H9 (cell line): ENCODE data around the gene TNFRSF4. TPM values are rescaled to one million over a fixed set of nuclear protein-coding genes. Genes with fewer than 3 reads are reported as not detected.

Experiments used
- DNase-seq: peaks from one replicate; pipeline ENCODE4 v3.0.0-alpha.2; 2017
- H2AFZ ChIP-seq: one replicate; pipeline ENCODE4 v1.6.1; 2013; ENCODE audit warnings: mild to moderate bottlenecking, low read length, control low read depth, moderate library complexity
- H2AK5ac ChIP-seq: 2 replicates; pipeline ENCODE4 v1.6.1; 2013; ENCODE audit warnings: low read length, control low read depth, mixed read lengths; ENCODE audit not compliant: insufficient read length
- H2BK120ac ChIP-seq: one replicate; pipeline ENCODE4 v1.6.1; 2013; ENCODE audit warnings: low read depth, mild to moderate bottlenecking, low read length, control low read depth, inconsistent platforms; ENCODE audit not compliant: poor library complexity, severe bottlenecking
- H2BK12ac ChIP-seq: 2 replicates; pipeline ENCODE4 v1.6.1; 2013; ENCODE audit warnings: low read length, control low read depth, mixed read lengths, low read depth; ENCODE audit not compliant: insufficient read length
- H2BK15ac ChIP-seq: 2 replicates; pipeline ENCODE4 v1.6.1; 2013; ENCODE audit warnings: low read depth, low read length, control low read depth
- H2BK20ac ChIP-seq: one replicate; pipeline ENCODE4 v1.6.1; 2013; ENCODE audit warnings: low read depth, mild to moderate bottlenecking, low read length, control low read depth, inconsistent platforms; ENCODE audit not compliant: poor library complexity, severe bottlenecking
- H2BK5ac ChIP-seq: 2 replicates; pipeline ENCODE4 v1.6.1; 2013; ENCODE audit warnings: low read length, control low read depth, mixed read lengths; ENCODE audit not compliant: insufficient read length
- H3K14ac ChIP-seq: 2 replicates; pipeline ENCODE4 v1.6.1; 2013; ENCODE audit warnings: low read length, control low read depth; ENCODE audit not compliant: insufficient read depth
- H3K18ac ChIP-seq: 2 replicates; pipeline ENCODE4 v1.6.1; 2013; ENCODE audit warnings: low read depth, mild to moderate bottlenecking, mixed read lengths, low read length, control low read depth; ENCODE audit not compliant: insufficient read length
- H3K23ac ChIP-seq: 2 replicates; pipeline ENCODE4 v1.6.1; 2013; ENCODE audit warnings: low read length, control low read depth, mixed read lengths, low read depth; ENCODE audit not compliant: insufficient read length
- H3K23me2 ChIP-seq: 2 replicates; pipeline ENCODE4 v1.6.1; 2013; ENCODE audit warnings: low read depth, mild to moderate bottlenecking, mixed read lengths, low read length, control low read depth; ENCODE audit not compliant: insufficient read length, poor library complexity, severe bottlenecking
- H3K27ac ChIP-seq: 2 replicates; pipeline ENCODE4 v1.5.1; 2013; ENCODE audit warnings: low read length, control low read depth, mixed read lengths, low read depth; ENCODE audit not compliant: insufficient read length
- H3K27me3 ChIP-seq: 2 replicates; pipeline ENCODE4 v1.6.1; 2013; ENCODE audit warnings: low read length, control low read depth, inconsistent platforms; ENCODE audit not compliant: insufficient read depth
- H3K4ac ChIP-seq: 2 replicates; pipeline ENCODE4 v1.6.1; 2013; ENCODE audit warnings: low read depth, mild to moderate bottlenecking, control low read depth, inconsistent platforms, low read length, moderate library complexity
- H3K4me1 ChIP-seq: 2 replicates; pipeline ENCODE4 v1.6.1; 2013; ENCODE audit warnings: low read length, control low read depth, inconsistent platforms; ENCODE audit not compliant: insufficient read depth
- H3K4me2 ChIP-seq: 2 replicates; pipeline ENCODE4 v1.6.1; 2013; ENCODE audit warnings: low read length, control low read depth, mixed read lengths; ENCODE audit not compliant: insufficient read length, insufficient read depth
- H3K56ac ChIP-seq: 2 replicates; pipeline ENCODE4 v1.6.1; 2013; ENCODE audit warnings: low read depth, mild to moderate bottlenecking, mixed read lengths, low read length, control low read depth; ENCODE audit not compliant: insufficient read length
- H3K79me1 ChIP-seq: 2 replicates; pipeline ENCODE4 v1.6.1; 2013; ENCODE audit warnings: low read depth, mild to moderate bottlenecking, moderate library complexity, low read length, control low read depth, inconsistent platforms; ENCODE audit not compliant: insufficient read depth, poor library complexity, severe bottlenecking
- H3K79me2 ChIP-seq: 2 replicates; pipeline ENCODE4 v1.6.1; 2013; ENCODE audit warnings: low read length, control low read depth, inconsistent platforms; ENCODE audit not compliant: insufficient read depth
- H3K9ac ChIP-seq: 2 replicates; pipeline ENCODE4 v1.6.1; 2013; ENCODE audit warnings: low read length, control low read depth, mixed read lengths; ENCODE audit not compliant: insufficient read length; ENCODE audit errors: extremely low read depth
- H3K9me3 ChIP-seq: one replicate; pipeline ENCODE4 v1.6.1; 2013; ENCODE audit warnings: low read depth, low read length, inconsistent platforms; ENCODE audit not compliant: control insufficient read depth
- H3T11ph ChIP-seq: one replicate; pipeline ENCODE4 v1.6.1; 2013; ENCODE audit warnings: mild to moderate bottlenecking, low read length, control low read depth, inconsistent platforms
- H4K20me1 ChIP-seq: one replicate; pipeline ENCODE4 v1.6.1; 2013; ENCODE audit not compliant: control insufficient read depth, insufficient read length, insufficient read depth
- H4K5ac ChIP-seq: 2 replicates; pipeline ENCODE4 v1.6.1; 2013; ENCODE audit warnings: low read depth, mild to moderate bottlenecking, mixed read lengths, low read length, control low read depth; ENCODE audit not compliant: insufficient read length
- H4K8ac ChIP-seq: replicated peaks from 2 replicates; pipeline ENCODE4 v1.6.1; 2013; ENCODE audit warnings: low read length, control low read depth, mixed read lengths, low read depth; ENCODE audit not compliant: insufficient read length
- H4K91ac ChIP-seq: 2 replicates; pipeline ENCODE4 v1.6.1; 2013; ENCODE audit warnings: low read depth, mild to moderate bottlenecking, moderate library complexity, mixed read lengths, low read length, control low read depth; ENCODE audit not compliant: insufficient read length
- H3K27ac Mint-ChIP-seq, 3 experiments: 2 replicates in 2 of 3; 3 replicates in 1 of 3; pipeline ENCODE4 v1.8.0; 2020 to 2021; ENCODE audit warnings: mixed read lengths in 3 of 3, mild to moderate bottlenecking in 1 of 3, moderate library complexity in 1 of 3
- H3K27me3 Mint-ChIP-seq: 2 replicates; pipeline ENCODE4 v1.8.0; 2021; ENCODE audit warnings: low read depth, mild to moderate bottlenecking, moderate library complexity, mixed read lengths
- H3K36me3 Mint-ChIP-seq, 3 experiments: 2 replicates in 2 of 3; 3 replicates in 1 of 3; pipeline ENCODE4 v1.8.0; 2020 to 2021; ENCODE audit warnings: low read depth in 3 of 3, mixed read lengths in 3 of 3; ENCODE audit not compliant: insufficient read depth in 1 of 3
- H3K4me1 Mint-ChIP-seq, 2 experiments: 2 replicates each; pipeline ENCODE4 v1.8.0; 2020; ENCODE audit warnings: mixed read lengths in 2 of 2
- H3K4me3 Mint-ChIP-seq, 2 experiments: 2 replicates in 1 of 2; 3 replicates in 1 of 2; pipeline ENCODE4 v1.8.0; 2020 to 2021; ENCODE audit warnings: mild to moderate bottlenecking in 2 of 2, mixed read lengths in 2 of 2, moderate library complexity in 1 of 2
- H3K9me3 Mint-ChIP-seq, 2 experiments: 2 replicates in 1 of 2; 3 replicates in 1 of 2; pipeline ENCODE4 v1.8.0; 2020; ENCODE audit warnings: mild to moderate bottlenecking in 2 of 2, mixed read lengths in 2 of 2, moderate library complexity in 1 of 2
- CTCF ChIP-seq: fragments of 200-600 bp; sonication (generic); conservative IDR thresholded peaks from 3 replicates; pipeline ENCODE4 v1.8.0; 2021; ENCODE audit warnings: antibody characterized with exemption, mild to moderate bottlenecking
- WGBS: extraction: QIAGEN DNeasy Blood & Tissue Kit; methylation state at CpG from one replicate; pipeline ENCODE4 v1.1.7; 2013; ENCODE audit warnings: missing lambda C conversion rate, low lambda C conversion rate, mixed read lengths; ENCODE audit not compliant: insufficient read length; ENCODE audit errors: extremely low coverage; 5-methylcytosine and 5-hydroxymethylcytosine counted together
- total RNA-seq: library from RNA; stranded (reverse); gene quantifications from 2 replicates; pipeline ENCODE4 v1.2.1, GENCODE V29; 2021

Gene TNFRSF4
- total RNA-seq, 1 experiment from 2014 or later = 0.24 TPM

GRCh38 chr1:1165485-1165884 is 48.5 kb downstream of the TNFRSF4 start:
- no peak overlapping the region for H3K56ac ChIP-seq
- H3K27me3 ChIP-seq = no peaks in the 10 kb centered on the region
- no peaks in the 10 kb centered on the region for H3K79me2 ChIP-seq
- H3K4me1 ChIP-seq = no peaks in the 10 kb centered on the region; the same call in 1 of the 2 replicates
- no peak overlapping the region for H2BK12ac ChIP-seq
- no peak overlapping the region for H3K27ac ChIP-seq
- Mint-ChIP-seq H3K36me3 (peaks cover 0 to 9% (median 0%) of the 10 kb centered on the region in 3 experiments; a peak in 3 of 7 replicates), H3K27me3 (peaks cover 3% of the 10 kb centered on the region), H3K4me3 (peak overlapping the region in 1 of 2 experiments; percentile 48; a peak in 2 of 5 replicates), H3K9me3 (no peaks in the 10 kb centered on the region), H3K27ac (no peak overlapping the region), H3K4me1 (peaks cover 18 to 33% of the 10 kb centered on the region in 2 experiments)
- no peak overlapping the region for H2BK20ac ChIP-seq
- no peak overlapping the region for H3K18ac ChIP-seq
- H2AK5ac ChIP-seq = no peak overlapping the region
- H3T11ph ChIP-seq = no peak overlapping the region
- no peak overlapping the region for H3K4ac ChIP-seq
- no peaks in the 10 kb centered on the region for H4K20me1 ChIP-seq
- no peak for TF ChIP-seq CTCF
- H2BK5ac ChIP-seq = no peak overlapping the region
- H3K14ac ChIP-seq = peak overlapping the region; percentile 60; the same call in 1 of the 2 replicates
- no peak overlapping the region for H3K23ac ChIP-seq
- no peak overlapping the region for H4K5ac ChIP-seq
- H3K9ac ChIP-seq = no peak overlapping the region
- H2AFZ ChIP-seq = no peak overlapping the region
- no CpG with 5 or more reads among the region's 12 CpGs for whole genome bisulfite sequencing
- H3K9me3 ChIP-seq = no peaks in the 10 kb centered on the region
- H3K4me2 ChIP-seq = no peak overlapping the region
- H2BK120ac ChIP-seq = no peak overlapping the region
- no peak overlapping the region for H4K8ac ChIP-seq
- H3K23me2 ChIP-seq = peaks cover 3% of the 10 kb centered on the region
- no peak overlapping the region for H2BK15ac ChIP-seq
- DNase-seq = no peak
- no peak overlapping the region for H4K91ac ChIP-seq
- no peaks in the 10 kb centered on the region for H3K79me1 ChIP-seq
